DND-41 (cell line): ENCODE results near the gene PIK3R6.
A peak's percentile ranks its signal among the peaks of the same experiment; 100 is the strongest.

Experiments used
- ATAC-seq: fragments of 200-7000 bp; cut with Tn5 transposase; 3 replicates; pipeline ENCODE4 v1.9.1; 2021; ENCODE audit warnings: low read depth; ENCODE audit not compliant: insufficient read depth
- DNase-seq: peaks from one replicate; pipeline ENCODE4 v3.0.0-alpha.2; 2020
- H2AFZ ChIP-seq: 2 replicates; pipeline ENCODE4 v1.6.0; 2012; ENCODE audit warnings: low read depth, low read length
- H3K27ac ChIP-seq: 2 replicates; pipeline ENCODE4 v1.5.1; 2012; ENCODE audit warnings: low read length, inconsistent platforms
- H3K27me3 ChIP-seq: fragments of 200-600 bp; sonication (generic); 2 replicates; pipeline ENCODE4 v1.6.0; 2012; ENCODE audit warnings: low read length, mild to moderate bottlenecking, inconsistent platforms; ENCODE audit not compliant: insufficient read depth, poor library complexity
- H3K36me3 ChIP-seq: 2 replicates; pipeline ENCODE4 v1.5.1; 2012; ENCODE audit warnings: low read length, inconsistent platforms; ENCODE audit not compliant: insufficient read depth
- H3K4me1 ChIP-seq: 2 replicates; pipeline ENCODE4 v1.5.1; 2012; ENCODE audit warnings: mild to moderate bottlenecking, low read length; ENCODE audit not compliant: insufficient read depth
- H3K4me2 ChIP-seq: 2 replicates; pipeline ENCODE4 v1.6.0; 2012; ENCODE audit warnings: mild to moderate bottlenecking, moderate library complexity, low read length, inconsistent platforms; ENCODE audit not compliant: insufficient read depth
- H3K4me3 ChIP-seq, 2 experiments: fragments of 200-600 bp in 1 of 2; shearing (Covaris generic) in 1 of 2; 2 replicates each; pipeline ENCODE4 v1.5.1; 2012 to 2016; ENCODE audit warnings: inconsistent platforms in 2 of 2, low read length in 2 of 2, mild to moderate bottlenecking in 2 of 2, low read depth in 1 of 2, moderate library complexity in 1 of 2
- H3K79me2 ChIP-seq: 2 replicates; pipeline ENCODE4 v1.6.0; 2012; ENCODE audit warnings: low read length, inconsistent platforms; ENCODE audit not compliant: insufficient read depth
- H3K9ac ChIP-seq: 2 replicates; pipeline ENCODE4 v1.6.0; 2012; ENCODE audit warnings: low read depth, mild to moderate bottlenecking, inconsistent platforms, low read length, moderate library complexity
- H3K9me3 ChIP-seq: 2 replicates; pipeline ENCODE4 v1.5.1; 2012; ENCODE audit warnings: low read length, moderate library complexity, mild to moderate bottlenecking, inconsistent platforms; ENCODE audit not compliant: insufficient read depth, severe bottlenecking
- H4K20me1 ChIP-seq: 2 replicates; pipeline ENCODE4 v1.6.0; 2012; ENCODE audit warnings: low read length; ENCODE audit not compliant: insufficient read depth
- EZH2 ChIP-seq: IDR thresholded peaks from 3 replicates; pipeline ENCODE4 v1.6.1; 2012; ENCODE audit warnings: borderline replicate concordance, low read depth, mild to moderate bottlenecking, moderate library complexity, low read length, inconsistent platforms; ENCODE audit not compliant: severe bottlenecking
- TF ChIP-seq, protein P1 (sequence below): IDR thresholded peaks from 2 replicates; pipeline ENCODE4 v1.5.1; 2012; ENCODE audit warnings: borderline replicate concordance, low read length, moderate library complexity, mild to moderate bottlenecking; ENCODE audit not compliant: poor library complexity, severe bottlenecking; ENCODE audit errors: extremely low read depth

Gene PIK3R6

DNA sequence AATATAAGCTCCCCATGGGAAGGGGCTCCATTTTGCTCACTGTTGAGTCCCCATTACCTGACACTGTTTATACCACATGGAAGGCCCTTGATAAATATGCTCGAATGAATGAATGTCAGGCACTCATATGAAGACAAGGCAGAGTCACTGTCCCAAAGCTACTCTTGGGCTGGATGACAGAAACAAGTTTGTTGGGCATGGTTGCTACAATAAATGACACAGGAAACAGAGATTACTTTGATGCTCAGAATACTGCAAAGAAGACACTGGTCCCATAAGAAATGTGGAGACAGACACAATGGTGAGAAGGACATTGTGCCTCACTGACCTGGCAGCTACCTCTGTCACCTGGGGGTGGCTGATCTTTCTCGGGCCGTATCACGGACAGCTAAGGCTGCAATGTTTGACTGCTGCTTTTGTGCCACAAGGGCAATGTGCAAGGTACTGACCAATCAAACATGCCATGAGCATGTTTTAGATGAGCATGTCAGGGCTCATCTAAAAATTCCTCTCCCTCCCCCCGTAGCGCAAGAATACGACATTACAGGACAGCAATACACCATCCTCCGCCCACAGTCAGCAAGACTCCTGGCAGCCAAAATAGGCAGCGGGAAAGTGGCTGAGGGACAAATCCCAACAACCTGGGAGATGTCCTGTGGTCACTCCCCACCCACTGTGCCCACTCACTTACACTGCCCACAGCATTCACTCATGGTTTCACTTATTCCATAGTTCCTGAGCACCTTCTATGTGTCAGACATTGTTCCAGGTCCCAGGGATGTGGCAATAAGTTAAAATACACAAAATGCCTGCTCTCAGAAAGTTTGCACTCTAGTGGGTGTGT lies 5.0 kb downstream of the PIK3R6 start:
- H4K20me1 ChIP-seq = no peaks in the 10 kb centered on the region
- H3K27ac ChIP-seq = peak overlapping the region; percentile 83
- H3K4me3 ChIP-seq = peak overlapping the region in 1 of 2 experiments; percentile 38; a peak in 1 of 4 replicates
- peak overlapping the region; percentile 36; the same call in 1 of the 2 replicates for H3K9ac ChIP-seq
- DNase-seq = no peak
- peaks cover 72% of the 10 kb centered on the region for H3K79me2 ChIP-seq
- peak overlapping the region; percentile 48 for H3K4me2 ChIP-seq
- H3K9me3 ChIP-seq = no peaks in the 10 kb centered on the region
- peaks cover 98% of the 10 kb centered on the region for H3K4me1 ChIP-seq
- no peak for ATAC-seq
- H3K36me3 ChIP-seq = peaks cover 39% of the 10 kb centered on the region
- TF ChIP-seq, protein P1, sequence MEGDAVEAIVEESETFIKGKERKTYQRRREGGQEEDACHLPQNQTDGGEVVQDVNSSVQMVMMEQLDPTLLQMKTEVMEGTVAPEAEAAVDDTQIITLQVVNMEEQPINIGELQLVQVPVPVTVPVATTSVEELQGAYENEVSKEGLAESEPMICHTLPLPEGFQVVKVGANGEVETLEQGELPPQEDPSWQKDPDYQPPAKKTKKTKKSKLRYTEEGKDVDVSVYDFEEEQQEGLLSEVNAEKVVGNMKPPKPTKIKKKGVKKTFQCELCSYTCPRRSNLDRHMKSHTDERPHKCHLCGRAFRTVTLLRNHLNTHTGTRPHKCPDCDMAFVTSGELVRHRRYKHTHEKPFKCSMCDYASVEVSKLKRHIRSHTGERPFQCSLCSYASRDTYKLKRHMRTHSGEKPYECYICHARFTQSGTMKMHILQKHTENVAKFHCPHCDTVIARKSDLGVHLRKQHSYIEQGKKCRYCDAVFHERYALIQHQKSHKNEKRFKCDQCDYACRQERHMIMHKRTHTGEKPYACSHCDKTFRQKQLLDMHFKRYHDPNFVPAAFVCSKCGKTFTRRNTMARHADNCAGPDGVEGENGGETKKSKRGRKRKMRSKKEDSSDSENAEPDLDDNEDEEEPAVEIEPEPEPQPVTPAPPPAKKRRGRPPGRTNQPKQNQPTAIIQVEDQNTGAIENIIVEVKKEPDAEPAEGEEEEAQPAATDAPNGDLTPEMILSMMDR = no peak
- TF ChIP-seq EZH2 = no peak
- H3K27me3 ChIP-seq = no peaks in the 10 kb centered on the region
- H2AFZ ChIP-seq = no peak overlapping the region

DNA sequence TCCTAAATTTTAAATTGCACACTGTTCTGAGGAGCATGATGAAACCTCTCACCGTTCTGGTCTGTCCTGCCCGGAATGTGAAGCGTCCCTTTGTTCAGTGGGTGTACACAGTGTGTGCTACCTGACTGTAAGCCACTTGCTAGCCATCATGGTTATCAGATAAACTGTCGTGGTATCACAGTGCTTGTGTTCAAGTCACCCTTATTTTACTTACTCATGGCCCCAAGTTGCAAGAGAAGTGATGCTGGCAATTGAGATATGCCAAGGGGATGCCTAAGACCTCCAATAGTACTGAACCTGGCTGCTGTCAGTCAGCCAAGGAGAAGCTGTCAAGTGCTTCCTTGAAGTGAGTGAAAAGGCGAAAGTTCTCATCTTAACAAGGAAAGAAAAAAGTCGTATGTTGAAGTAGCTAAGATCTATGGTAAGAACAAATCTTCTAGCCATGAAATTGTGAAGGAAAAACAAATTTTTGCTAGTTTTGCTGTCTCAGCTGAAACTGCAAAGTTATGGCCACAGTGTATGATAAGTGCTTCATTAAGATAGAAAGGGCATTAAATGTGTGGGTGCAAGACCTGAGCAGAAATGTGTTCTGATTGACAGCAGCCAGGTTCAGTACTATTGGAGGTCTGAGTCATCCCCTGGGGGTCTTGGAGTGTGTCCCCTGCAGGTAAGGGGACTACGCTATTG lies 5.8 kb downstream of the PIK3R6 start:
- H3K4me2 ChIP-seq = peak overlapping the region; percentile 48
- no peaks in the 10 kb centered on the region for H4K20me1 ChIP-seq
- TF ChIP-seq, protein P1 = no peak
- no peak for TF ChIP-seq EZH2
- peaks cover 64% of the 10 kb centered on the region for H3K79me2 ChIP-seq
- ATAC-seq = no peak
- peaks cover 98% of the 10 kb centered on the region for H3K4me1 ChIP-seq
- peak overlapping the region in 1 of 2 experiments; percentile 38; a peak in 2 of 4 replicates for H3K4me3 ChIP-seq
- peaks cover 39% of the 10 kb centered on the region for H3K36me3 ChIP-seq
- H3K27ac ChIP-seq = peak overlapping the region; percentile 83
- no peak for DNase-seq
- no peaks in the 10 kb centered on the region for H3K27me3 ChIP-seq
- H2AFZ ChIP-seq = no peak overlapping the region
- H3K9ac ChIP-seq = peak overlapping the region; percentile 36
- H3K9me3 ChIP-seq = no peaks in the 10 kb centered on the region

DNA sequence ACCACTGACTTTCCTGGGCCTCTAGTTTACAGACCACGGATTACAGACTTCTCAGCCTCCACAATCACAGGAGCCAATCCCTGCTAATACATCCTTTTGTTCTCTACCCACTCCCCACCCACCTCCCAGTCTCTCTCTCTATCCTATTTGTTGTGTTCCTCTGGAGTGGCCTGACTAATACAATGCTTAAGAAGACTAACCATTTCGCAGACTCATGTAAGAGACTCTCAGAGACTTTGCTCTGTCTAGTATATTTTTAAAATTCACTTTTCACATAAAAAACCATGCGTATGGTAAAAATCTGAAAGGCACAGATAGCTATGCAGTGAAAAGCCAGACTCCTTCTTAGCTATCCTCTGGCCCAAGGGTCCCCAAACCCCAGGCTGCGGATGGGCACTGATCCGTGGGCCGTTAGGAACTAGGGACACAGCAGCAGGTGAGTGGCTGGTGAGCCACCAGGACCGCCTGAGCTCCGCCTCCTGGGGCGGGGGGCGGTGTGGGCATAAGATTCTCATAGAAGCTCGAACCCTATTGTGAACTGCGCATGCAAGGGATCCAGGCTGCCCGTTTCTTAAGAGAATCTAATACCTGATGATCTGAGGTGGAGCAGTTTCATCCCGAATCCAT lies 7.6 kb downstream of the PIK3R6 start:
- Histone ChIP-seq H3K4me3 (peak overlapping the region in 1 of 2 experiments; percentile 23; a peak in 1 of 4 replicates), H3K27me3 (no peaks in the 10 kb centered on the region), H3K79me2 (peaks cover 61% of the 10 kb centered on the region), H2AFZ (no peak overlapping the region), H3K9me3 (no peaks in the 10 kb centered on the region), H3K36me3 (peaks cover 32% of the 10 kb centered on the region), H3K4me1 (peaks cover 98% of the 10 kb centered on the region), H3K4me2 (peak overlapping the region; percentile 61; the same call in 1 of the 2 replicates), H3K9ac (peak overlapping the region; percentile 62), H3K27ac (peak overlapping the region; percentile 99), H4K20me1 (no peaks in the 10 kb centered on the region)
- TF ChIP-seq, protein P1 = no peak
- TF ChIP-seq EZH2 = no peak
- ATAC-seq (no peak), DNase-seq (no peak)
